Naive thymus-derived CD4-positive, alpha-beta T cell (primary cell): ENCODE measurements around the gene KLF11. TPM values are rescaled to one million over a fixed set of nuclear protein-coding genes. Genes with fewer than 3 reads are reported as not detected.
A peak's percentile ranks its signal among the peaks of the same experiment; 100 is the strongest.

Experiments
- ATAC-seq: fragments of 150-1000 bp; cut with Tn5 transposase; 2 replicates; pipeline ENCODE4 v1.10.0; 2021; ENCODE audit warnings: mild to moderate bottlenecking, moderate library complexity
- CTCF ChIA-PET: fragments of 350-600 bp; sonication (Branson Sonifier 250); formaldehyde crosslinking; loops from one replicate; lab custom pipeline; 2021; ENCODE audit warnings: antibody characterized with exemption; lab: Charles Lee
- POLR2A ChIA-PET: fragments of 350-600 bp; sonication (Branson Sonifier 250); formaldehyde crosslinking; loops from one replicate; lab custom pipeline; 2021; ENCODE audit warnings: antibody characterized with exemption, inconsistent platforms; lab: Charles Lee
- DNase-seq, 9 donors: peaks; one replicate each; pipeline versions ENCODE4 v3.0.0 to v3.0.0-alpha.2; 2020 to 2022; ENCODE audit warnings: mixed read lengths in 1 of 9
- H3K27ac ChIP-seq: one replicate; pipeline ENCODE4 v1.7.0; 2013; ENCODE audit warnings: mild to moderate bottlenecking, low read depth, low read length, moderate library complexity
- H3K27me3 ChIP-seq, 2 donors: one replicate each; pipeline ENCODE4 v1.7.0; 2013; ENCODE audit warnings: low read length in 2 of 2, mild to moderate bottlenecking in 2 of 2, moderate library complexity in 2 of 2; ENCODE audit not compliant: control insufficient read depth in 2 of 2, insufficient read depth in 2 of 2
- H3K36me3 ChIP-seq, 3 experiments: 1 replicate in 2 of 3; 2 replicates in 1 of 3; pipeline ENCODE4 v1.7.0; 2013; ENCODE audit warnings: low read length in 3 of 3, mild to moderate bottlenecking in 3 of 3, moderate library complexity in 1 of 3; ENCODE audit not compliant: insufficient read depth in 3 of 3, control insufficient read depth in 2 of 3
- H3K4me1 ChIP-seq, 2 donors: one replicate each; pipeline ENCODE4 v1.7.0; 2013; ENCODE audit warnings: low read length in 2 of 2, mild to moderate bottlenecking in 2 of 2, moderate library complexity in 1 of 2; ENCODE audit not compliant: control insufficient read depth in 2 of 2, insufficient read depth in 2 of 2
- H3K4me3 ChIP-seq: 2 replicates; pipeline ENCODE4 v1.7.0; 2013; ENCODE audit warnings: mild to moderate bottlenecking, low read length
- H3K9me3 ChIP-seq, 3 experiments: 1 replicate in 2 of 3; 2 replicates in 1 of 3; pipeline ENCODE4 v1.7.0; 2013; ENCODE audit warnings: low read length in 3 of 3; ENCODE audit not compliant: control insufficient read depth in 2 of 3
- H3K27ac Mint-ChIP-seq, 9 donors: one replicate each; pipeline ENCODE4 v1.8.0; 2020 to 2022; ENCODE audit warnings: mixed read lengths in 9 of 9, mild to moderate bottlenecking in 8 of 9, moderate library complexity in 5 of 9, inconsistent platforms in 2 of 9
- H3K27me3 Mint-ChIP-seq, 5 donors: one replicate each; pipeline ENCODE4 v1.8.0; 2021 to 2022; ENCODE audit warnings: mixed read lengths in 5 of 5, mild to moderate bottlenecking in 1 of 5
- H3K36me3 Mint-ChIP-seq, 5 donors: one replicate each; pipeline ENCODE4 v1.8.0; 2020 to 2022; ENCODE audit warnings: mixed read lengths in 5 of 5, mild to moderate bottlenecking in 3 of 5, inconsistent platforms in 1 of 5
- H3K4me1 Mint-ChIP-seq, 7 donors: one replicate each; pipeline ENCODE4 v1.8.0; 2020 to 2022; ENCODE audit warnings: mixed read lengths in 7 of 7, mild to moderate bottlenecking in 3 of 7, inconsistent platforms in 1 of 7
- H3K4me3 Mint-ChIP-seq, 10 donors: one replicate each; pipeline ENCODE4 v1.8.0; 2020 to 2022; ENCODE audit warnings: mild to moderate bottlenecking in 10 of 10, mixed read lengths in 10 of 10, moderate library complexity in 6 of 10, inconsistent platforms in 2 of 10
- H3K9me3 Mint-ChIP-seq, 11 donors: one replicate each; pipeline ENCODE4 v1.8.0; 2020 to 2022; ENCODE audit warnings: mixed read lengths in 11 of 11, mild to moderate bottlenecking in 4 of 11, inconsistent platforms in 1 of 11, moderate library complexity in 1 of 11
- intact Hi-C, 2 donors: fragments of 100-400 bp; cut with micrococcal nuclease; formaldehyde crosslinking; loops; one replicate each; pipeline ENCODE4 v1.15.1; 2023
- polyA plus RNA-seq, 2 donors: library from polyadenylated mRNA; unstranded; fragments of 300-500 nt; fragmentation: Illumina TruSeq; gene quantifications; one replicate each; pipeline ENCODE4 v1.2.3, GENCODE V29; 2021
- total RNA-seq, 6 experiments: library from RNA in 5 of 6; stranded (reverse) in 5 of 6; gene quantifications; 1 replicate in 5 of 6; 2 replicates in 1 of 6; pipeline ENCODE4 v1.2.3 and lab custom pipeline; 2021 to 2026

KLF11 gene
- total and polyA plus RNA-seq, 7 experiments from 2014 or later: 1.3 to 48.6 (median 4.8) TPM

DNA sequence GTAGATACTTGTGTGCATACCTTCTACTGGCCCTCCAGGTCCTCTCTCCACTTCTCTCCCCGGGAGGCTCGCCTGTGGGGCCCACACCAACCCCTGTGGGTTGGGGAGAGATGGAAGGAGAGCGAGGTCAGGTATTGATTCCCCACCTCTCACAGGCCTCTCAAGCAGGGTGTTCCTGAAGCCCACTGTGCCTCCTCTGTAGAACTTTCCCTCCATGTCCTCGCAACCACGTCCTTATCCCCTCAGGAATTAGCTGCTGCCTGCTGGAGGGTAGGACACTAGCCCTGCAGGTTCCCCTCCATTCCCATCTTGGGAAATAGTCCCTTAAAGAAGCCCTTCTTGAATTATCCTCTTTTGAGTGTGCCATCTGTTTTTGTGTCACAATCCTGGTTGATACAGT is 38.9 kb upstream of the KLF11 start:
- Histone ChIP-seq H3K4me1 (no peaks in the 10 kb centered on the region), H3K9me3 (no peaks in the 10 kb centered on the region), H3K27ac (no peak overlapping the region), H3K4me3 (no peak overlapping the region), H3K36me3 (no peaks in the 10 kb centered on the region), H3K27me3 (no peaks in the 10 kb centered on the region)
- Mint-ChIP-seq H3K4me1 (peaks cover 0 to 4% (median 0%) of the 10 kb centered on the region in 7 donors), H3K27ac (peak overlapping the region in 1 of 9 donors; percentile 7), H3K27me3 (peaks cover 7 to 27% (median 11%) of the 10 kb centered on the region in 5 donors), H3K36me3 (no peaks in the 10 kb centered on the region), H3K9me3 (no peaks in the 10 kb centered on the region), H3K4me3 (no peak overlapping the region)
- ATAC-seq: no peak
- ChIA-PET CTCF (no interaction called here), POLR2A (no interaction called here)
- no peak for DNase-seq
- intact Hi-C loops: no loop called here

DNA sequence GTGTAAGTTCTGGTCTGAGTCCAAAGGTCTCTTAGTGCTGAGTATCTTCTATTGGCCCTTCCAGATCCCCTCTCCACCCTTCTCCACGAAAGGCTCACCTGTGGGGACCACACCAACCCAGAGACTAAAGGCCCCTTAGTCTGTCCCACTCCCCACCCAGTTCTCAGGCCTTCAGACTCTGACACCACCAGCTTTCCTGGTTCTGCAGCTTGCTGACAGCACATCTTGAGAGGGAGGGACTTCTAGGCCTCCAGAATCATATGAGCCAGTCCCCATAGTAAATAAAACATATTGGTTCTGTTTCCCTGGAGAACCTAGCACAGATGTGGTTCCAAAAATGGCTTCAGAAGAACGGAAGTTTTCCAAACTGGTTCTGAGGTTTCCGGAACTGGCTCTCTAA is 38.5 kb upstream of the KLF11 start:
- H3K36me3 ChIP-seq: no peaks in the 10 kb centered on the region
- ATAC-seq: no peak
- ChIA-PET POLR2A (no interaction called here), CTCF (no interaction called here)
- Mint-ChIP-seq H3K27ac (no peak overlapping the region), H3K4me3 (no peak overlapping the region), H3K36me3 (no peaks in the 10 kb centered on the region), H3K4me1 (peaks cover 0 to 4% (median 0%) of the 10 kb centered on the region in 7 donors), H3K27me3 (peaks cover 7 to 27% (median 11%) of the 10 kb centered on the region in 5 donors), H3K9me3 (no peaks in the 10 kb centered on the region)
- DNase-seq: no peak
- intact Hi-C loops: no loop called here
- H3K27me3 ChIP-seq: no peaks in the 10 kb centered on the region
- H3K9me3 ChIP-seq: no peaks in the 10 kb centered on the region
- H3K4me1 ChIP-seq: no peaks in the 10 kb centered on the region
- H3K4me3 ChIP-seq: no peak overlapping the region
- no peak overlapping the region for H3K27ac ChIP-seq

DNA sequence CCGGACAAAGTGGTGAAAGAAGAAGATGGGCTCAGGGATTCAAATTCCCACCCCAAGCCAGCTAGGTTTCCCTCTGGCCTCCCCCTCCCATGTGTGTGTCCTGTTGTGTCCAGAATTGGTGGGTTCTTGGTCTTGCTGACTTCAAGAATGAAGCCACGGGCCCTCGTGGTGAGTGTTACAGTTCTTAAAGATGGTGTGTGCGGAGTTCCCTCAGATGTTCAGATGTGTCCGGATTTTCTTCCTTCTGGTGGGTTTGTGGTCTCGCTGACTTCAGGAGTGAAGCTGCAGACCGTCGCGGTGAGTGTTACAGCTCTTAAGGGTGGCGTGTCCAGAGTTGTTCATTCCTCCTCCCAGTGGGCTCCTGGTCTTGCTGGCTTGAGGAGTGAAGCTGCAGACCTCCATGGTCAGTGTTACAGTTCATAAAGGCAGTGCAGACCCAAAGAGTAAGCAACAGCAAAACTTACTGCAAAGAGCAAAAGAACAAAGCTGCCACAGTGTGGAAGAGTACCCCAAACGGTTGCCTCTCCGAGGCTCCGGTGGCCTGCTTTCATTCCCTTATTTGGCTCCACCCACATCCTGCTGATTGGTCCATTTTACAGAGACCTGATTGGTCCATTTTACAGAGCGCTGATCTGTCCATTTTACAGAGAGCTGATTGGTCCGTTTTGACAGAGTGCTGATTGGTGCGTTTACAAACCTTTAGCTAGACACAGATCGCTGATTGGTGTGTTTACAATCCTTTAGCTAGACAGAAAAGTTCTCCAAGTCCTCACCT is 37.7 kb upstream of the KLF11 start:
- no peaks in the 10 kb centered on the region for H3K9me3 ChIP-seq
- Mint-ChIP-seq H3K4me3 (no peak overlapping the region), H3K4me1 (peaks cover 0 to 4% (median 0%) of the 10 kb centered on the region in 7 donors), H3K36me3 (no peaks in the 10 kb centered on the region), H3K27ac (no peak overlapping the region), H3K9me3 (no peaks in the 10 kb centered on the region), H3K27me3 (peaks cover 7 to 27% (median 11%) of the 10 kb centered on the region in 5 donors)
- no peak for DNase-seq
- no peaks in the 10 kb centered on the region for H3K36me3 ChIP-seq
- H3K27ac ChIP-seq: no peak overlapping the region
- ChIA-PET POLR2A (no interaction called here), CTCF (interaction anchor here (0.8 to 0.9 kb wide), 2 partner anchors 21 to 40 kb away, joined by 3 read pairs; no protein-coding TSS in a partner anchor)
- H3K4me1 ChIP-seq: no peaks in the 10 kb centered on the region
- H3K27me3 ChIP-seq: no peaks in the 10 kb centered on the region
- H3K4me3 ChIP-seq: no peak overlapping the region
- intact Hi-C loops: no loop called here
- no peak for ATAC-seq

DNA sequence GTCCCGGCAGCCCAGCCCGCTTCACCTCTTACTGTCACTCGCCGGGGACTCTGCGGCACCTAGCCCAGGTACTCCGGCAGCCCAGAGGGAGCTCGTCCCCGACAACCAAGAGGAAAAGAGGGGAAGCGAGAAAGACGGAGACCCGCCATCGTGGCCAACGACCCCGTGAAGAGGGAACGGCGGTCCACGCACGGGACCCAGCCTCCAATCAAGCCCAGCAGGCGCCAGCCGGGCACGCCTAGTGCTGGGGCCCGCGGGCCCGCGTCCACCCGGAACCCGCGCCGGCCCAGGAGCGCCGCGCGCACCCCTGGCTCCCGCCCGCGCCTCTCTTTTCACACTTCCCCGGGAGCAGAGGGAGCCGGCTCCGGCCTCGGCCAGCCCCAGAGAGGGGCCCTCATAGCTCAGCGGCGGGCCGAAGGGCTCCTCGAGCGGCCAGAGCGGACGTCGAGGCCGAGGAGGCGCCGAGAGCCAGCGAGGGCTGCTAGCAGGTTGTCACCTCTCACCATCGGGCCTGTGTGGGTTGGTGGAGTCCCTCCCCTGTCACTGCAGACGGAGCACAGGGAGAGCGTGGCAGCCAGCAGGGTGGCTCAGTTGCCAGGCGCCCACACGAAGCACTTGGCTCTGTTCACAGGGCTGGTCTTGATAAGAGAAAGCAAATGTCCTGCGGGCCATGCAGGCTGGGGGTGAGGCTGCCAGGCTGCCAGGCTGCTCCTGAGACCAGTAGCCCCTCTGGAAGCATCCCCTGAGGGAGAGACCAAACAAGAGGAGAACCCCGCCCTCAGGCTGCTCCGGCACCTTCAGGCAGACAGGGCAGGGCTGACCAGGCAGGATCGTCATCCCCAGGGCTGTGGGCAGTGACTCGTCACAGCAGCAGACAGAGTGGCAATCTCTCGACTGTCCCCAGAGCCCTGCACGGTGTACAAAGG is 36.9 kb upstream of the KLF11 start:
- Histone ChIP-seq H3K27me3 (no peaks in the 10 kb centered on the region), H3K4me1 (no peaks in the 10 kb centered on the region), H3K36me3 (no peaks in the 10 kb centered on the region), H3K4me3 (no peak overlapping the region), H3K27ac (no peak overlapping the region), H3K9me3 (no peaks in the 10 kb centered on the region)
- Mint-ChIP-seq H3K36me3 (no peaks in the 10 kb centered on the region), H3K27me3 (peaks cover 5 to 27% (median 11%) of the 10 kb centered on the region in 5 donors), H3K4me1 (peaks cover 0 to 4% (median 0%) of the 10 kb centered on the region in 7 donors), H3K27ac (no peak overlapping the region), H3K9me3 (no peaks in the 10 kb centered on the region), H3K4me3 (peak overlapping the region in 1 of 10 donors; percentile 25)
- ATAC-seq (peak; percentile 41), DNase-seq (no peak)
- POLR2A ChIA-PET: no interaction called here
- CTCF ChIA-PET: interaction anchor here (0.6 to 0.9 kb wide), 3 partner anchors 22 to 1600 kb away, joined by 3 read pairs; no protein-coding TSS in a partner anchor
- intact Hi-C loops: no loop called here

DNA sequence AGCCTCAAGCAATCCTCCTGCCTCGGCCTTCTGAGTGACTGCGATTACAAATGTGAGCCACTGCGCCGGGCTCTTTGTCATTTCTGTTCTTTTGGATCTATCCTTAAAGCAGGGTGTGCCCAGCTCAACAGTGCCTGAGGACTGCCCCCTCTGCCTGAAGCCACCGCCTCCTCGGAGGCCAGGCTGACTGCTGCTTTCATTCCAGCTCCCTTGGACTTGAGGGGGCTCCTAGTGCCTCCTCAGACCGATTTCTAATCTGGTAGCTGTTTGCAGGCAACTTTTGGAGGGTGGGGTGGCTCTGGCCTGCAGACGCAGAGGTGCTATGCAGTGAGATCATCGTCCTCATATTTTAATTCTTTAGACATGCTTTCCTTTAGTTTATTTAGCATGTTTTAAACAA is 35.9 kb upstream of the KLF11 start:
- no peak overlapping the region for H3K27ac ChIP-seq
- ChIA-PET CTCF (interaction anchor here (0.6 kb wide), 1 partner anchor 17 kb away, joined by 3 read pairs; no protein-coding TSS in a partner anchor), POLR2A (no interaction called here)
- H3K27me3 ChIP-seq: no peaks in the 10 kb centered on the region
- ATAC-seq (no peak), DNase-seq (no peak)
- H3K27me3 Mint-ChIP-seq: peaks cover 5 to 27% (median 11%) of the 10 kb centered on the region in 5 donors
- H3K4me1 ChIP-seq: no peaks in the 10 kb centered on the region
- H3K9me3 ChIP-seq: no peaks in the 10 kb centered on the region
- peaks cover 0 to 1% (median 0%) of the 10 kb centered on the region in 7 donors for H3K4me1 Mint-ChIP-seq
- H3K36me3 Mint-ChIP-seq: no peaks in the 10 kb centered on the region
- intact Hi-C loops: no loop called here
- no peak overlapping the region for H3K4me3 Mint-ChIP-seq
- H3K9me3 Mint-ChIP-seq: no peaks in the 10 kb centered on the region
- no peaks in the 10 kb centered on the region for H3K36me3 ChIP-seq
- H3K4me3 ChIP-seq: no peak overlapping the region
- no peak overlapping the region for H3K27ac Mint-ChIP-seq

DNA sequence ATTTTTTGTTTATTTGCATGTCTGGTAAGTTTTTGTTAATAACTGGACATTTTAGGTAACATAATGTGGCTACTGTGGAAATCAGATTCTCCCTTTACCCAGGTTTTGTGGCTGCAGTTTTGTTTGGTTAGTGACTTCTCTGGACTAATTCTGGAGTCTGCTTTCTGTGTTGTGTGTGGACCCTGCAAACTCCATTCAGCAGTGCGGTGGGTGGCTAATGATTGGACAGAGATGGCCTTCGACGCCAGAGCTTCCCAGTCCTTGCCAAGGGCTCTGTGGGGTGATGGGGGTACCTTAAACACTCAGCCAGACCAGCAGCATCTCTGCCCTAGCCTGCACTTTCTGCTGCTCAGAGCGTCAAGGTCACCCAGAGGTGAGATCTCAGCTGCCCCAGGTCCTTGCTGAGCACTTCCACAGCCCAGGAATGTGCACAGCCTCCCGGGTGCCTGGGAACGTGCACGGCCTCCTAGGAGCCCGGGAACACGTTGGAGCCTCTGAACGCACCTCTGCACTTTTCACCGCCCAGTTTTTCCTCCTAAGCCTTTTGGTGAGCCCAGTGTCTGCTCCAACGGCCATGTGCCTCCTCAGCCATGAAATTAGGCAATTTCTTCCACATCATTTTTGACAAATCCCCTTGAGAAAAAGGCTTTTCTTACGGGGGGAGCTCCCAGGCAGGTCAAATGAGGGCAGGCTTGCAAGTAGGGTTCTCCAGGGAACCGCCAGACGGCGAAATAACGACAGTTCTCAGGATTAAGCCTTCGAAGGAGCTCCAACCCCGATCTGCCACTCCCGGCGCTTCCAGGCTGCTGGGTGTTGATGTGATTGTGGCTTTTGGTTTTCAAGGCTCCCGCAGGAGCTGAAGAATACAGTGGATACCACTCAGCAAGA is 35.2 kb upstream of the KLF11 start:
- no peak for DNase-seq
- ChIA-PET POLR2A (no interaction called here), CTCF (interaction anchor here (0.6 kb wide), 2 partner anchors 18 to 164 kb away, joined by 3 read pairs; no protein-coding TSS in a partner anchor)
- H3K27ac ChIP-seq: no peak overlapping the region
- no peak overlapping the region for H3K27ac Mint-ChIP-seq
- no peak overlapping the region for H3K4me3 Mint-ChIP-seq
- no peaks in the 10 kb centered on the region for H3K27me3 ChIP-seq
- peaks cover 0 to 1% (median 0%) of the 10 kb centered on the region in 7 donors for H3K4me1 Mint-ChIP-seq
- ATAC-seq: no peak
- peaks cover 5 to 27% (median 11%) of the 10 kb centered on the region in 5 donors for H3K27me3 Mint-ChIP-seq
- H3K9me3 ChIP-seq: no peaks in the 10 kb centered on the region
- no peaks in the 10 kb centered on the region for H3K36me3 Mint-ChIP-seq
- no peak overlapping the region for H3K4me3 ChIP-seq
- H3K9me3 Mint-ChIP-seq: no peaks in the 10 kb centered on the region
- intact Hi-C loops: no loop called here
- no peaks in the 10 kb centered on the region for H3K4me1 ChIP-seq
- no peaks in the 10 kb centered on the region for H3K36me3 ChIP-seq
